Stimulated activated CD4-positive, alpha-beta T cell treated with anti-CD3 and anti-CD28 coated beads, TNF-alpha, amount 100 ng/mL, for 24 hours (primary cell): ENCODE data around the gene THAP7.

Experiments
- DNase-seq, 3 experiments: peaks; one replicate each; pipeline ENCODE4 v3.0.0-alpha.2; 2020; ENCODE audit warnings: low read depth in 3 of 3

THAP7 gene

GRCh38 chr22:20994128-20994901 is 7.6 kb downstream of the THAP7 start:
- DNase-seq, result no peak

GRCh38 chr22:20993304-20994127 is 8.4 kb downstream of the THAP7 start:
- no peak for DNase-seq

- no peak for DNase-seq
Observed at GRCh38 chr22:20992456-20993303, 9.2 kb downstream of the THAP7 start.

GRCh38 chr22:20992056-20992442 is 9.9 kb downstream of the THAP7 start:
- no peak for DNase-seq

GRCh38 chr22:20991252-20992055 is 10.5 kb downstream of the THAP7 start:
- DNase-seq, result no peak

- DNase-seq, result no peak
Observed at GRCh38 chr22:20990184-20991180, 11.4 kb downstream of the THAP7 start.

- DNase-seq, result no peak
Observed at GRCh38 chr22:20989323-20990138, 12.4 kb downstream of the THAP7 start.

- DNase-seq, result no peak
Observed at GRCh38 chr22:20988573-20989322, 13.2 kb downstream of the THAP7 start.

GRCh38 chr22:20987375-20987774 is 14.5 kb downstream of the THAP7 start:
- no peak for DNase-seq

- DNase-seq, result no peak
Observed at GRCh38 chr22:20986365-20986764, 15.6 kb downstream of the THAP7 start.

GRCh38 chr22:20985720-20986119 is 16.2 kb downstream of the THAP7 start:
- DNase-seq, result no peak

- no peak for DNase-seq
Observed at GRCh38 chr22:20983081-20983771, 18.7 kb downstream of the THAP7 start.

GRCh38 chr22:20982563-20982882 is 19.4 kb downstream of the THAP7 start:
- no peak for DNase-seq

GRCh38 chr22:20981787-20982562 is 19.9 kb downstream of the THAP7 start, which contains the start of gene LZTR1:
Gene LZTR1 (plus strand): TSS chr22:20982297. CDS start chr22:20982372, 75 bp downstream.
- DNase-seq, result peak; percentile 53 to 73 (median 62)

- DNase-seq, result no peak
Observed at GRCh38 chr22:20980938-20981722, 20.8 kb downstream of the THAP7 start.

GRCh38 chr22:20980523-20980922 is 21.4 kb downstream of the THAP7 start:
- no peak for DNase-seq
